ENCODE results near the gene BRD7.

BRD7 gene

GRCh38 chr16:50368410-50369132 lies at the start of gene BRD7:
Gene BRD7, minus strand, starts transcription at chr16:50368988. Its CDS starts 214 bp downstream, at chr16:50368774.
- Mint-ChIP-seq H3K27me3 (no peaks in the 10 kb centered on the region), H3K9me3 (no peaks in the 10 kb centered on the region), H3K4me1 (ENCODE audit: low read depth) (peaks cover 46% of the 10 kb centered on the region), H3K36me3 (ENCODE audit: low read depth) (peaks cover 35% of the 10 kb centered on the region), H3K4me3 (peak within 1 kb of the TSS; percentile 96), H3K27ac (peak within 1 kb of the TSS; percentile 88)

- no peaks in the 10 kb centered on the region for H3K4me1 Mint-ChIP-seq (ENCODE audit: low read depth)
- H3K9me3 Mint-ChIP-seq: peaks cover 37% of the 10 kb centered on the region
- no peak overlapping the region for H3K27ac Mint-ChIP-seq
- peaks cover 4% of the 10 kb centered on the region for H3K27me3 Mint-ChIP-seq
- no peak overlapping the region for H3K4me3 Mint-ChIP-seq
- H3K36me3 Mint-ChIP-seq (ENCODE audit: low read depth): peaks cover 8% of the 10 kb centered on the region
These were observed 47.6 kb upstream of the BRD7 start for GRCh38 chr16:50416388-50416787.

GRCh38 chr16:50414152-50414551 lies 45.4 kb upstream of the BRD7 start:
- Mint-ChIP-seq H3K27ac (no peak overlapping the region), H3K9me3 (peaks cover 24% of the 10 kb centered on the region), H3K27me3 (peaks cover 4% of the 10 kb centered on the region), H3K4me1 (ENCODE audit: low read depth) (no peaks in the 10 kb centered on the region), H3K4me3 (no peak overlapping the region), H3K36me3 (ENCODE audit: low read depth) (no peaks in the 10 kb centered on the region)

- Mint-ChIP-seq H3K9me3 (peaks cover 4% of the 10 kb centered on the region), H3K4me1 (ENCODE audit: low read depth) (no peaks in the 10 kb centered on the region)
These were observed 42.2 kb upstream of the BRD7 start for GRCh38 chr16:50411034-50411433.

GRCh38 chr16:50408001-50408561 lies 39.3 kb upstream of the BRD7 start:
- H3K36me3 Mint-ChIP-seq (ENCODE audit: low read depth): no peaks in the 10 kb centered on the region
- H3K27ac Mint-ChIP-seq: no peak overlapping the region
- H3K4me3 Mint-ChIP-seq: no peak overlapping the region
- H3K4me1 Mint-ChIP-seq (ENCODE audit: low read depth): no peaks in the 10 kb centered on the region
- no peaks in the 10 kb centered on the region for H3K9me3 Mint-ChIP-seq
- no peaks in the 10 kb centered on the region for H3K27me3 Mint-ChIP-seq

More at GRCh38 chr16:50411034-50411433, 42.2 kb upstream of the BRD7 start:
- H3K27me3 Mint-ChIP-seq: peaks cover 4% of the 10 kb centered on the region
- H3K36me3 Mint-ChIP-seq (ENCODE audit: low read depth): no peaks in the 10 kb centered on the region
- no peak overlapping the region for H3K4me3 Mint-ChIP-seq
- no peak overlapping the region for H3K27ac Mint-ChIP-seq

GRCh38 chr16:50407351-50407750 lies 38.6 kb upstream of the BRD7 start:
- Mint-ChIP-seq H3K9me3 (no peaks in the 10 kb centered on the region), H3K36me3 (ENCODE audit: low read depth) (no peaks in the 10 kb centered on the region), H3K4me1 (ENCODE audit: low read depth) (no peaks in the 10 kb centered on the region), H3K27me3 (no peaks in the 10 kb centered on the region), H3K27ac (no peak overlapping the region), H3K4me3 (no peak overlapping the region)

- H3K27me3 Mint-ChIP-seq: no peaks in the 10 kb centered on the region
- H3K4me3 Mint-ChIP-seq: no peak overlapping the region
- H3K27ac Mint-ChIP-seq: no peak overlapping the region
- H3K9me3 Mint-ChIP-seq: no peaks in the 10 kb centered on the region
- H3K36me3 Mint-ChIP-seq (ENCODE audit: low read depth): no peaks in the 10 kb centered on the region
- no peaks in the 10 kb centered on the region for H3K4me1 Mint-ChIP-seq (ENCODE audit: low read depth)
These were observed 34.7 kb upstream of the BRD7 start for GRCh38 chr16:50403491-50403890.

GRCh38 chr16:50402298-50402895 lies 33.6 kb upstream of the BRD7 start:
- H3K9me3 Mint-ChIP-seq: no peaks in the 10 kb centered on the region

GRCh38 chr16:50401355-50401754 lies 32.6 kb upstream of the BRD7 start:
- H3K4me1 Mint-ChIP-seq (ENCODE audit: low read depth): no peaks in the 10 kb centered on the region
- H3K27ac Mint-ChIP-seq: no peak overlapping the region
- no peaks in the 10 kb centered on the region for H3K36me3 Mint-ChIP-seq (ENCODE audit: low read depth)
- no peaks in the 10 kb centered on the region for H3K27me3 Mint-ChIP-seq
- no peak overlapping the region for H3K4me3 Mint-ChIP-seq
- H3K9me3 Mint-ChIP-seq: no peaks in the 10 kb centered on the region

More at GRCh38 chr16:50402298-50402895, 33.6 kb upstream of the BRD7 start:
- Mint-ChIP-seq H3K36me3 (ENCODE audit: low read depth) (no peaks in the 10 kb centered on the region), H3K4me1 (ENCODE audit: low read depth) (no peaks in the 10 kb centered on the region), H3K27ac (no peak overlapping the region), H3K27me3 (no peaks in the 10 kb centered on the region), H3K4me3 (no peak overlapping the region)

GRCh38 chr16:50400967-50401348 lies 32.2 kb upstream of the BRD7 start:
- Mint-ChIP-seq H3K9me3 (no peaks in the 10 kb centered on the region), H3K4me1 (ENCODE audit: low read depth) (peaks cover 1% of the 10 kb centered on the region), H3K4me3 (no peak overlapping the region), H3K27me3 (no peaks in the 10 kb centered on the region), H3K27ac (no peak overlapping the region), H3K36me3 (ENCODE audit: low read depth) (no peaks in the 10 kb centered on the region)

GRCh38 chr16:50400312-50400966 lies 31.7 kb upstream of the BRD7 start:
- H3K36me3 Mint-ChIP-seq (ENCODE audit: low read depth): no peaks in the 10 kb centered on the region
- no peaks in the 10 kb centered on the region for H3K9me3 Mint-ChIP-seq

GRCh38 chr16:50399411-50399810 lies 30.6 kb upstream of the BRD7 start:
- H3K4me3 Mint-ChIP-seq: no peak overlapping the region
- no peak overlapping the region for H3K27ac Mint-ChIP-seq
- H3K9me3 Mint-ChIP-seq: no peaks in the 10 kb centered on the region
- H3K27me3 Mint-ChIP-seq: no peaks in the 10 kb centered on the region
- peaks cover 11% of the 10 kb centered on the region for H3K4me1 Mint-ChIP-seq (ENCODE audit: low read depth)
- H3K36me3 Mint-ChIP-seq (ENCODE audit: low read depth): no peaks in the 10 kb centered on the region

More at GRCh38 chr16:50400312-50400966, 31.7 kb upstream of the BRD7 start:
- no peaks in the 10 kb centered on the region for H3K27me3 Mint-ChIP-seq
- no peak overlapping the region for H3K27ac Mint-ChIP-seq
- peaks cover 5% of the 10 kb centered on the region for H3K4me1 Mint-ChIP-seq (ENCODE audit: low read depth)
- H3K4me3 Mint-ChIP-seq: no peak overlapping the region

- Mint-ChIP-seq H3K27me3 (no peaks in the 10 kb centered on the region), H3K4me3 (no peak overlapping the region), H3K27ac (no peak overlapping the region)
These were observed 29.5 kb upstream of the BRD7 start for GRCh38 chr16:50398336-50398735.

GRCh38 chr16:50396761-50397535 lies 28.2 kb upstream of the BRD7 start:
- Mint-ChIP-seq H3K27ac (no peak overlapping the region), H3K9me3 (no peaks in the 10 kb centered on the region), H3K27me3 (no peaks in the 10 kb centered on the region), H3K36me3 (ENCODE audit: low read depth) (no peaks in the 10 kb centered on the region), H3K4me1 (ENCODE audit: low read depth) (peaks cover 11% of the 10 kb centered on the region), H3K4me3 (no peak overlapping the region)

More at GRCh38 chr16:50398336-50398735, 29.5 kb upstream of the BRD7 start:
- peaks cover 11% of the 10 kb centered on the region for H3K4me1 Mint-ChIP-seq (ENCODE audit: low read depth)
- H3K9me3 Mint-ChIP-seq: no peaks in the 10 kb centered on the region
- H3K36me3 Mint-ChIP-seq (ENCODE audit: low read depth): no peaks in the 10 kb centered on the region

Data from stimulated activated naive CD8-positive, alpha-beta T cell treated with anti-CD3 and anti-CD28 coated beads, Interleukin-15, Interleukin-2, amounts not matched to agents 100 ng/mL and 50 ng/mL, for 24 hours (primary cell).